ENCODE data around the gene S100PBP.

The S100PBP gene

GRCh38 chr1:32871364-32872191, 54.1 kb downstream of the S100PBP start:
- no peak for DNase-seq

- no peak for DNase-seq
Measured at GRCh38 chr1:32872192-32872460, 54.7 kb downstream of the S100PBP start.

- no peak for DNase-seq
Measured at GRCh38 chr1:32873484-32873883, 56.0 kb downstream of the S100PBP start.

- DNase-seq: no peak
Measured at GRCh38 chr1:32874860-32875752, 57.7 kb downstream of the S100PBP start.

DNA sequence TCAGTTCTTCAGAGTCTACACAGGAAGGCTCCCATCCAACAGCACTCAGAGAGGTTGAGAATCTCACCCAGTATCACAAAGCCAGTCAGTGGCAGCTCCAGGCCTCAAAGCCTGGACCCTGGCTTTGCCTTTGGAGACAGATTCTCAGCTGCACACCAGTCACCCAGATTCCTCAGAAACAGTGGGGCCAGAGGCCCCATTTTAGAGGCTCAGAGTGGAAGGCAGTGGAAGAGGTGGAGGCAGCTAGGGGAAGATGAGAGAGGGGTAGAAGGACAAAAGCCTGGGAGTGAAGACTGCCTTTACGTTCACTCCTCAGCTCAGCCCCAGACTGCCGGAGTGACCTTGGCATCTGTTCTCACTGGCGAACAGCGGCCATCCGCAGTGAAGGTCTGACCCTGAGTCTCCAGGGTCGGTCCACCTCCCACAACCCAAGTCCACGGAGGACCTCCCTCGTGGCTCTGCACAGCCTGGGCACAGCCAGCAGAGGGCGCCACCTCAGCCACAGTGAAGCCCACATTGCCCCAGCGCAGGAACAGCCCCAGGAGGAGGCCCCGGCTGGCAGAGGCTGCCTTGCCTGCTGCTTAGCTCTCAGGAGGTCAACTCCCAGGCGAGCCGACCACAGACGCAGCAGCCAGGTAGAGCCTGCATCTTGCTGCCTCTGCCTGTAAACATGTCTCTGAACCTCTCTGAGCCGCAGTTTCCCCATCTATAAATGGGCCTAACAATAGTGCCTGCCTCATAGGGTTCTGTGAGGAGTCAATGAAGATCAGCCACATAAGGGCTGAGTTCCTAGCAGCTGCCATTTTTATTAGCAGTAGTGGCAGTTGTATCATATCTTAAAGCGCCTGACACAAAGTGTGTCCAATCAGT, 59.1 kb downstream of the S100PBP start:
- peak; percentile 45 for DNase-seq

DNA sequence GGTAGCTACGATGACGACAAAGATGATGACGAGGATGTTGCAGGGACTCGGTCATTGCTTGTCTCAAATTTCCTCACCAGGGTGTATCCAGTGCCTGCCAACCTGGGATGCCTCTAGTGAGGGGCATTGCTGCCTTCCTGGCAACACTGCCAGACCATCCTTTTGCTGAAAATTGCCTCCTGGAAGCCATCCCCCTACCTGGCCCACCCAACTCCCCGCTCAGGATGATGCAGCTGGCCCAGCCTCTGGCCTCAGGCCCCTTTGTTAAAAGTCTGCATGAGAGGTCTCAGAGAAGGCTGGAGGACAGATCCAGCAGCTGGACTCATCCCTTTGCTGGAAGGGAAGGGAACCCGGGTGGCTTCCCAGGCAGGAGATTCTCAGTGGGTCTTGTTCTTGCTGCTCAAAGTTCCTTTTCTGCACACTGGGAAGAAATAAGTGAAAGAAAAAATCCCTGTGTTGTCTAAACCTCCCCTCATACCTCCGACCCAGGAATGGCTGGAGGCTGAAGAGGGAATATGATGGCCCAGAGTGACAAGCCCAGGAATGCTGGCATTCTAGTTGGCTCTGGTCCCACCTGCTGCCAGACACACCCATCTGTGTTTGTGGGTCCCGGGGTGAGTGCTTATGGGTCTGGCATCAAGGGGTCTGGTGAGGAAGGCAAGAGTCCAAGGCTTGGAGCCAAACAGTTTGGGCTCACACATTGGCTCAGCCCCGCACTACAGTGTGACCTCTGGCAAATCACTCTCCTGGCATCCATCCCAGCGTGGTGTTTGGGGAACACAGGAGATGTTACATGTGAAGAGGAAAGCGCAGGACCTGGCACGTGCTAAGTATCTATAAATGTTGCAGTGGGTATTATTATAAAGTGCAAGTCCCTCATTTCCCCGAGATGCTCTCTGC, 60.0 kb downstream of the S100PBP start:
- DNase-seq: no peak

- no peak for DNase-seq
Measured at GRCh38 chr1:32878183-32878582, 60.7 kb downstream of the S100PBP start.

GRCh38 chr1:32878637-32879041, 61.2 kb downstream of the S100PBP start:
- no peak for DNase-seq

GRCh38 chr1:32881291-32881690, 63.8 kb downstream of the S100PBP start:
- no peak for DNase-seq

DNA sequence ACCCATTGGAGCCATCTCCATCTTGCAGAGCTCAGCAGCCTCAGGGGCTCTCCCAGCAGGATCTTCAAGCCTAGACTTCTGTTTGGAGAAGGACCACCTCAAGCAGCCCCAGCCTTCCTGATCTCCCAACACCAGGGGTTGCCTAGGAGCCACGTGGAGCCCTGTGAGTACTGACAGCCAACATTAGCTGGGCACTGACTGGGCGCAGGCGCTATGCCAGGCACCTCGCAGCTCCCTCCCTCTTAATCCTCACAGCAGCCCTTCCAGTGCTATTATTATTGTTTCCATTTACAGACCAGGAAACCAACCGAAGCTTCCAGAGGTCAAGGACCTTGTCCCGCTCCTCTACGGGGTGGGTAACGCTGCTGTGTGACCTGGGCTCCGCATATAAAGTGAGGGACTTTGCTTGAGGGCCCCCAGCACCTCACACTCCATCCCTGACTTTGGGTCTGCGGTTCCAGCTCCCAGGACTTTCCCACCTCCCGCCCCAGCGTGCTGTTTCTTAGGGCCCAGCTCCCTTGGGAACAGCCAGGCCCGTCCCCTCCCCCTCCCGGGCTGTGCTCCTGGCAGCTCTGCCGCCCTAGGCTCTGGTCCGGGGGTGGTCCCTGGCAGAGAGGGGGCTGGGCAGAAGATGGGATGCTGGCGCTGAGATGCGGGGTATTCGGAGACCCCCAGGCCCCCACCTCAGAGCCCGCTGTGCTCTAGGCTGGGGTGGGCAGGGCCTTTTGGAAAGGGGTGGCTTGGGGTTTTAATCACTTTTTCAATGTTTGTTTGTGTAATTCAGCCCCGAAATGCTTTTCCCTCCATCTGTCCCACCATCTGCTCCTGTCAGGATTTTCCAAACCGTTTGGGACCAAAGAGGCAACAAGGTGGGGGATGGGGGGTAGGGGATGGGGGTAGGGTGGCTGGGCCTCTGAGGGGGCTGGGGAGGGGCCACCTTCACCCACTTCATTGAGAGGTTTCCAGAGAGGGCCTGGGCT, 64.7 kb downstream of the S100PBP start:
- no peak for DNase-seq

- DNase-seq: no peak
Measured at GRCh38 chr1:32883338-32884031, 66.0 kb downstream of the S100PBP start.

GRCh38 chr1:32884032-32884372, 66.5 kb downstream of the S100PBP start:
- DNase-seq: no peak

- no peak for DNase-seq
Measured at GRCh38 chr1:32884726-32885125, 67.3 kb downstream of the S100PBP start.

DNA sequence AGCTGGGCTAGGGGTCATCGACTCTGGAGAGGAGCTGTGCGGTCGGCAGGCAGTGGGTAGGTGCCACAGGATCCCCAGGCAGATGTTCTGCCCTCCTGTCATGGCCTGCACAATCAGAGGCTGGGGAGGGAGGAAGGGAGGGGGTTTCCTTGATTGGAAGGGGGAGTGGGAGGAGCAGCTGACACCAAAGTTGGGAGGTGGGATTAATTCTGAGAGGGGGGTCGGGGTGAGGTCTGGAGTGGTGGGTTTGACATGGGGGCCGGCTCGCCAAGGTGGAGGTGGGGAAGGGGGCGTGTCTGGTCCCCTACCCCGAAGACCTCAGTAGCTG, 68.2 kb downstream of the S100PBP start:
- DNase-seq: no peak

DNA sequence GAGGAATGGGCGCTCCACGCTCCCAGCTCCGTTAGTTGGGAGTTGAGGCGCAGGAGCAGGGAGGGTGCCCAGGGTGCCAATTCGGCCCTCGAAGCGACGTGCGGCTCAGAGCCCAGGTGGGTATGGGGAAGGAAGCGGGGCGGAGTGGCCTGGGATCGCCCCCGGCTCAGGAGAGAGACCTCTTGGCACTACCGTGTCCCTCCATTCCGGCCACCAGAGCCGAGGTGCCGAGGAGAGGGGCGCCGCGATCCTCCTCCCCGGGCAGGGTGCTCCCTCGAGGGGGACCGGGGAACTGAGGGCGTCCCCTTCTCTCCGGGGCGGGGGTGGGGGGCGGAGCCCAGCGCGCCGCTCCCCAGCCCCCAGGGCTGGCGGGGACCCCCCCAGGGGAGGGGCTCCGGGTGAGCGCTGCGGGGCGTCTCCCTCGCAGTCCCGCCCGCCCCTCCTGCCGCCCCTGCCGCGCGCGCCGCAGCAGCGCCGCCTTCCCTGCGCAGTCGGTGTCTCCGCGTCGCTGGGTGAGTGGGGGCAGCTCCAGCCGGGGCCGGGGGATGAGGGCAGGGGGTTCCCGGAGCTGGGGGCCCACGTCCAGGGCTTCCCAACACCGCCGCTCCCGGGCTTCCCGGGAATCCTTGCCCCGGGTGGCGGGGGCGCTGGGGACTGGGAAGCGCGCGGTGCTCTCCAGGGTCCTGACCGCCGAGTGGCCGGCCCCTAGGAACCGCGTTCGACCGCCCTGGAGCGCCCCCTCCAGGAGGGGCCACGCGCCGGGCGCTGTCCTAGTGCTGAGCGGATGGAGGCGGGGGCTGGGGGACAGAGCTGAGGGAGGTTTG, 68.8 kb downstream of the S100PBP start, which contains the start of gene HPCA:
Gene HPCA, plus strand, starts transcription at position 488 of the 824 bp plus-strand sequence. CDS start 2,408 bp downstream, outside the sequence.
- DNase-seq: peak; percentile 25

DNA sequence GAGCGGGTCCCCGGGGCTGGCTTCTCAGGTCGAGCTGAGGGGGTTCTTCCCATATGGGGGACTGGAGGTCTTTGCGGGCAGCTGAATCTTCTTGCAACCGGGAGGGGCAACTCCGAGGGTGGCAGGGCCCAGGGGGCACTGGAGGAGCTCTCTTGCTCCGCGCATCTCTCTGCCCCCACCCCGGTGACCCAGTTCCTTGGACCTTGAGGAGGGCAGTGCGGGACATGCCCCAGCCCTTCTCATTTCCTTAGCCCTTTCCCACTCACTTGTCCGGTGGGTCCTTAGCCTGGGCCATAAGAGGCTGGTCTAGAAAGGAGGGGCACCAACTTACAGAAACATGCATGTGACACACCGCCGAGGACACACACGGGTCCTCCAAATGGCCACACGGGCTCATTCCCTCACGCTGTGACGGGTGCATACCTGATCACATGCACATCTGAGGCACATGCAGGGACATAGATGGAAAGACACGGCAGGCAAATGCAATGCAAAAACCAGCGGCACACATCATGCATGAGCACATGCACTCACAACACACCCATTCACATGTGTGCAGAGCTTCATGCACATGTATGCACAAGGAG, 69.5 kb downstream of the S100PBP start:
- DNase-seq: no peak

- DNase-seq: no peak
Measured at GRCh38 chr1:32887623-32888022, 70.2 kb downstream of the S100PBP start.

DNA sequence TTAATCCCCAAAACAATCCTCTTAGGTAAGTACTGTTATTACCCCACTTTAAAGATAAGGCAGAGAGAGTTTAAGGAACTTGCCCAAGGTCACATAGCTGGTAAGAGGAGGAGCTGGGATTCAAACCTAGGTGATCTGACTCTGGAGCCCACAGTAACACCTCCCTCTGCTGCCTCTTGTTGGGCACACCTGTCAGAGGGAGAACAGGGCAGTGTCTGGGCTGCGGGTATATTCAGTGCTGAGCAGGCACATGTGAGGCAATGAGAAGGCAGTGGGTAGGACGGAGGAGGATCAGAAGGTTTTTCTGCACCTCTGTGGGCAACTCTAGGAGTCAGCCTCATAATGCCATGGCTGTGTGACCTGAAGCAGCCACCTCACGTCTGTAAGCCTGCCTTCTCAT, 70.7 kb downstream of the S100PBP start:
- no peak for DNase-seq
